ENCODE data around the gene SOCS6.

DNA sequence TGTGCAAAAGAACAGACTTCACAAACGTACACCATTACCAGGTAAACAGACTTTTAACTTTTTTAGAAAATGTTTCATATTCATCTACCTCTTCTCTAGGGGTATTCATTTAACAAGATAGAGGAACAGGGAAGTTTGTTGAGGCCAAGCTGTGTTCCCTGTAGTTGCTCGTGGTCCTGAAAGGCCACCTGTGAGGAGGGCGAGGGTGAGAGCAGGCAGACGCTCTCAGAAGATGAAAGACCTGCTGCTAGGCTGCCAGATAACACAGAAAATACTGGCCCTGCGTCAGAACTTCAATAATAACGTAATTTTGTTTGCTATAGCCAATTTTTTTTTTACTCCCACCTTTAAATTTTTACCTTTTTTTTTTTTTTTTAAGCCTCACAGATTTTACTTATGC lies 42.0 kb downstream of the SOCS6 start:
- TF ChIP-seq, protein P1, sequence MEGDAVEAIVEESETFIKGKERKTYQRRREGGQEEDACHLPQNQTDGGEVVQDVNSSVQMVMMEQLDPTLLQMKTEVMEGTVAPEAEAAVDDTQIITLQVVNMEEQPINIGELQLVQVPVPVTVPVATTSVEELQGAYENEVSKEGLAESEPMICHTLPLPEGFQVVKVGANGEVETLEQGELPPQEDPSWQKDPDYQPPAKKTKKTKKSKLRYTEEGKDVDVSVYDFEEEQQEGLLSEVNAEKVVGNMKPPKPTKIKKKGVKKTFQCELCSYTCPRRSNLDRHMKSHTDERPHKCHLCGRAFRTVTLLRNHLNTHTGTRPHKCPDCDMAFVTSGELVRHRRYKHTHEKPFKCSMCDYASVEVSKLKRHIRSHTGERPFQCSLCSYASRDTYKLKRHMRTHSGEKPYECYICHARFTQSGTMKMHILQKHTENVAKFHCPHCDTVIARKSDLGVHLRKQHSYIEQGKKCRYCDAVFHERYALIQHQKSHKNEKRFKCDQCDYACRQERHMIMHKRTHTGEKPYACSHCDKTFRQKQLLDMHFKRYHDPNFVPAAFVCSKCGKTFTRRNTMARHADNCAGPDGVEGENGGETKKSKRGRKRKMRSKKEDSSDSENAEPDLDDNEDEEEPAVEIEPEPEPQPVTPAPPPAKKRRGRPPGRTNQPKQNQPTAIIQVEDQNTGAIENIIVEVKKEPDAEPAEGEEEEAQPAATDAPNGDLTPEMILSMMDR (IDR thresholded peaks at IDR 0.05) = no peak
- TF ChIP-seq POLR2A (IDR thresholded peaks at IDR 0.05) (no peak), EP300 (IDR thresholded peaks at IDR 0.05) (no peak), POLR2AphosphoS5 (IDR thresholded peaks at IDR 0.05) (no peak)
